Measurements from ENCODE around the gene SRD5A3. TPM values are rescaled to one million over a fixed set of nuclear protein-coding genes. Genes with fewer than 3 reads are reported as not detected.
A peak's percentile ranks its signal among the peaks of the same experiment; 100 is the strongest.

SRD5A3 gene
- total RNA-seq, 4 donors from 2014 or later, result 3.0 to 7.9 (median 5.2) TPM

GRCh38 chr4:55367084-55367722 lies 21.2 kb downstream of the SRD5A3 start:
- TF ChIP-seq POLR2AphosphoS5 (IDR thresholded peaks at IDR 0.05) (no peak), POLR2A (IDR thresholded peaks at IDR 0.05; ENCODE audit: low read depth) (no peak), EP300 (IDR thresholded peaks at IDR 0.05) (no peak)
- TF ChIP-seq, protein P1, sequence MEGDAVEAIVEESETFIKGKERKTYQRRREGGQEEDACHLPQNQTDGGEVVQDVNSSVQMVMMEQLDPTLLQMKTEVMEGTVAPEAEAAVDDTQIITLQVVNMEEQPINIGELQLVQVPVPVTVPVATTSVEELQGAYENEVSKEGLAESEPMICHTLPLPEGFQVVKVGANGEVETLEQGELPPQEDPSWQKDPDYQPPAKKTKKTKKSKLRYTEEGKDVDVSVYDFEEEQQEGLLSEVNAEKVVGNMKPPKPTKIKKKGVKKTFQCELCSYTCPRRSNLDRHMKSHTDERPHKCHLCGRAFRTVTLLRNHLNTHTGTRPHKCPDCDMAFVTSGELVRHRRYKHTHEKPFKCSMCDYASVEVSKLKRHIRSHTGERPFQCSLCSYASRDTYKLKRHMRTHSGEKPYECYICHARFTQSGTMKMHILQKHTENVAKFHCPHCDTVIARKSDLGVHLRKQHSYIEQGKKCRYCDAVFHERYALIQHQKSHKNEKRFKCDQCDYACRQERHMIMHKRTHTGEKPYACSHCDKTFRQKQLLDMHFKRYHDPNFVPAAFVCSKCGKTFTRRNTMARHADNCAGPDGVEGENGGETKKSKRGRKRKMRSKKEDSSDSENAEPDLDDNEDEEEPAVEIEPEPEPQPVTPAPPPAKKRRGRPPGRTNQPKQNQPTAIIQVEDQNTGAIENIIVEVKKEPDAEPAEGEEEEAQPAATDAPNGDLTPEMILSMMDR (IDR thresholded peaks at IDR 0.05), result no peak
- peak overlapping the region in 1 of 4 donors; percentile 44 for H3K27ac ChIP-seq (replicated peaks in 1 of 4)
- H3K27me3 ChIP-seq, result no peaks in the 10 kb centered on the region
- 74% methylated on average over 6 of the region's 6 CpGs for WGBS
- no peak for DNase-seq (ENCODE audit: extremely low spot score)
- intact Hi-C loops (cut with DNase I), result no loop called here
- no peaks in the 10 kb centered on the region for H3K9me3 ChIP-seq
- H3K4me3 ChIP-seq, result no peak overlapping the region
- peaks cover 0 to 7% (median 0%) of the 10 kb centered on the region in 4 donors for H3K4me1 ChIP-seq
- H3K36me3 ChIP-seq, result peaks cover 0 to 34% (median 13%) of the 10 kb centered on the region in 4 donors

GRCh38 chr4:55369968-55370367 lies 23.9 kb downstream of the SRD5A3 start:
- DNase-seq (ENCODE audit: extremely low spot score), result no peak
- WGBS, result 100% methylated on average over 2 of the region's 2 CpGs

GRCh38 chr4:55372259-55372658 lies 26.2 kb downstream of the SRD5A3 start:
- Histone ChIP-seq H3K4me3 (no peak overlapping the region), H3K4me1 (peaks cover 0 to 6% (median 0%) of the 10 kb centered on the region in 4 donors), H3K9me3 (no peaks in the 10 kb centered on the region), H3K36me3 (peaks cover 0 to 20% (median 8%) of the 10 kb centered on the region in 4 donors), H3K27me3 (no peaks in the 10 kb centered on the region), H3K27ac (replicated peaks in 1 of 4) (no peak overlapping the region)
- intact Hi-C loops (cut with DNase I), result no loop called here
- TF ChIP-seq EP300 (IDR thresholded peaks at IDR 0.05) (no peak), POLR2AphosphoS5 (IDR thresholded peaks at IDR 0.05) (no peak), POLR2A (IDR thresholded peaks at IDR 0.05; ENCODE audit: low read depth) (no peak)
- TF ChIP-seq, protein P1 (IDR thresholded peaks at IDR 0.05), result no peak
- WGBS, result 91% methylated on average over 7 of the region's 7 CpGs
- DNase-seq (ENCODE audit: extremely low spot score), result no peak

More at GRCh38 chr4:55369968-55370367, 23.9 kb downstream of the SRD5A3 start:
- H3K9me3 ChIP-seq, result no peaks in the 10 kb centered on the region
- no peak overlapping the region for H3K27ac ChIP-seq (replicated peaks in 1 of 4)
- TF ChIP-seq EP300 (IDR thresholded peaks at IDR 0.05), result no peak
- TF ChIP-seq POLR2A (IDR thresholded peaks at IDR 0.05; ENCODE audit: low read depth), result no peak
- TF ChIP-seq POLR2AphosphoS5 (IDR thresholded peaks at IDR 0.05), result no peak
- TF ChIP-seq, protein P1 (IDR thresholded peaks at IDR 0.05), result no peak
- H3K4me1 ChIP-seq, result peaks cover 0 to 7% (median 0%) of the 10 kb centered on the region in 4 donors
- intact Hi-C loops (cut with DNase I), result no loop called here
- H3K36me3 ChIP-seq, result peaks cover 0 to 27% (median 10%) of the 10 kb centered on the region in 4 donors
- H3K27me3 ChIP-seq, result no peaks in the 10 kb centered on the region
- H3K4me3 ChIP-seq, result no peak overlapping the region

- no peak for TF ChIP-seq POLR2AphosphoS5 (IDR thresholded peaks at IDR 0.05)
- no peak for TF ChIP-seq EP300 (IDR thresholded peaks at IDR 0.05)
- no peak for TF ChIP-seq POLR2A (IDR thresholded peaks at IDR 0.05; ENCODE audit: low read depth)
- TF ChIP-seq, protein P1 (IDR thresholded peaks at IDR 0.05), result no peak
- no peak for DNase-seq (ENCODE audit: extremely low spot score)
- no peak overlapping the region for H3K27ac ChIP-seq (replicated peaks in 1 of 4)
- H3K27me3 ChIP-seq, result no peaks in the 10 kb centered on the region
- WGBS, result 100% methylated on average over 1 of the region's 1 CpG
- intact Hi-C loops (cut with DNase I), result no loop called here
- H3K4me1 ChIP-seq, result no peaks in the 10 kb centered on the region
- no peak overlapping the region for H3K4me3 ChIP-seq
- H3K36me3 ChIP-seq, result peaks cover 0 to 16% (median 8%) of the 10 kb centered on the region in 4 donors
- no peaks in the 10 kb centered on the region for H3K9me3 ChIP-seq
Measured at GRCh38 chr4:55373461-55373860, 27.4 kb downstream of the SRD5A3 start.
